A549 treated with Mapracorat at 1 μM for 4 hours (cell line): ENCODE measurements around the gene MLIP. TPM values are rescaled to one million over a fixed set of nuclear protein-coding genes. Genes with fewer than 3 reads are reported as not detected.

ENCODE experiments used
- total RNA-seq: library from RNA; stranded (reverse); fragments of 200-300 nt; extraction: Qiagen RNA extraction; gene quantifications from 5 replicates; pipeline ENCODE4 v1.2.3, GENCODE V29; 2022

Gene MLIP, protein sequence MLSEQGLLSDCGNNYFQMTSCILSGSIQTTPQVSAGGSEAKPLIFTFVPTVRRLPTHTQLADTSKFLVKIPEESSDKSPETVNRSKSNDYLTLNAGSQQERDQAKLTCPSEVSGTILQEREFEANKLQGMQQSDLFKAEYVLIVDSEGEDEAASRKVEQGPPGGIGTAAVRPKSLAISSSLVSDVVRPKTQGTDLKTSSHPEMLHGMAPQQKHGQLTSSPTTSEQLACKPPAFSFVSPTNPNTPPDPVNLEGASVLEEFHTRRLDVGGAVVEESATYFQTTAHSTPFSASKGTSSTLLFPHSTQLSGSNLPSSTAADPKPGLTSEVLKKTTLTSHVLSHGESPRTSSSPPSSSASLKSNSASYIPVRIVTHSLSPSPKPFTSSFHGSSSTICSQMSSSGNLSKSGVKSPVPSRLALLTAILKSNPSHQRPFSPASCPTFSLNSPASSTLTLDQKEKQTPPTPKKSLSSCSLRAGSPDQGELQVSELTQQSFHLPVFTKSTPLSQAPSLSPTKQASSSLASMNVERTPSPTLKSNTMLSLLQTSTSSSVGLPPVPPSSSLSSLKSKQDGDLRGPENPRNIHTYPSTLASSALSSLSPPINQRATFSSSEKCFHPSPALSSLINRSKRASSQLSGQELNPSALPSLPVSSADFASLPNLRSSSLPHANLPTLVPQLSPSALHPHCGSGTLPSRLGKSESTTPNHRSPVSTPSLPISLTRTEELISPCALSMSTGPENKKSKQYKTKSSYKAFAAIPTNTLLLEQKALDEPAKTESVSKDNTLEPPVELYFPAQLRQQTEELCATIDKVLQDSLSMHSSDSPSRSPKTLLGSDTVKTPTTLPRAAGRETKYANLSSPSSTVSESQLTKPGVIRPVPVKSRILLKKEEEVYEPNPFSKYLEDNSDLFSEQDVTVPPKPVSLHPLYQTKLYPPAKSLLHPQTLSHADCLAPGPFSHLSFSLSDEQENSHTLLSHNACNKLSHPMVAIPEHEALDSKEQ
- not detected in 5 replicates for total RNA-seq

DNA sequence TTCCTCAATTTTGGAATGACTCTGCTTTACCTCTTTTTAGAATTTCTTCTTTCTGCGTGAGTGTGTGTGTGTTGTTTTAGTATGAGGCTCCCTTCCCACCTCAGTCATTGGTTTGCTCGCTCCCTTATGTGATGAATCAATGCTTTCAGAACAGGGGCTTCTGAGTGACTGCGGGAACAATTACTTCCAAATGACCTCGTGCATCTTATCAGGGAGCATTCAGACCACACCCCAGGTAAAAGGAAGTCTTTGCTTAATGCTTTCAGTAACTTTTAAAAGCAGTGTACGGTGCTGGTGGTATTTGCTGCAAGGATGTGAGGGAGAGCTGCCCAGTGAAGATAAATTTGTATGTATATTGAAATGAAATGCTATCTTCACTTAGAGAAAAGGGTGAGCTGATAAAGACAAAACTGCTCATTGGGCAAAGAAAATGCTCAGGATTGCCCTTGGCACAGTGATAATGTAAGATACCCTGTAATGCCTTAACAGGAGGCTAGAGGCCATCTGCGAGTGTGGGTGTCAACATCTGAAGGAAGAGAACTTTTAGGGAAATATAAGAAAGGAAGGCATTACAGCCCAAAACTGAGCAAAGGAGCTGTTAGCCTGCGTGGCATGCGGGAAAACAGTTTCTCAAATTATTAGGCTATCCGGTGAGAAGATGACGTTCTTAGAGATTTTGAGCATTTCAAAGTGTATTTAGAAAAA is at the start of gene MLIP:
MLIP (plus strand) TSS at position 103 of the 705 bp plus-strand sequence; CDS start at position 140, 37 bp downstream.

DNA sequence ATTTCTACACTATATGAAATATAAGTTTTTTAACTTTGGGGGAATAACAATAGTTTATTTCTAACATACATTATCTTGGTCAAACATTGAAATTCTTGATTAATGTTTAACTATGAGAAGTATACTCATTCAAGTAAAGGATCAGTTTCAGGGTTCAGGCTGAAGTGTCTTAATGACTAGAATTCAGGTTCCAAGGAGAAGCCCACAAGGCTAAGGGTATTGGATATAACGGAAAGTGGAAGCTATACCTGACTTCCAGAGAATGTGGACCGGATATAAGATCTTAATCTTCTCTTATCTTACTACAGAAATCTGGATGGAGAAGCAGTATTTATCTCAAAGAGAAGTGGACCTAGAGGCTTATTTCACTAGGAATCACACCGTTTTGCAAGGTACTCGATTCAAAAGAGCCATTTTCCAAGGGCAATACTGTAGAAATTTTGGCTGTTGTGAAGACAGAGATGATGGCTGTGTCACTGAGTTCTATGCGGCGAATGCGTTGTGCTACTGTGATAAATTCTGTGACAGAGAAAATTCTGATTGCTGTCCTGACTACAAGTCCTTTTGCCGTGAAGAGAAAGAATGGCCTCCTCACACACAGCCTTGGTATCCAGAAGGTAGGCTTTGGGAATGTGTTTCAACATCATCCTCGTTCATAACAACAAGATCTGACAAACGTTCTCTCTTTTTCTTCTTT is 197.2 kb downstream of the MLIP start, which contains the start of gene TINAG:
TINAG (plus strand) TSS at position 153 of the 697 bp plus-strand sequence; CDS start at position 263, 110 bp downstream.

Other genes starting within 250 kb of the MLIP start
- 0.25 to 0.30 TPM in 2 of 5 replicates, not detected in the others for gene TINAG, start 197.0 kb downstream of the MLIP start, total RNA-seq